CD8-positive, alpha-beta memory T cell (primary cell): ENCODE results near the gene LAMC3. TPM values are rescaled to one million over a fixed set of nuclear protein-coding genes. Genes with fewer than 3 reads are reported as not detected.
"Not testable (repeated sequence)": the region's sequence is repeated elsewhere in the genome, so short reads cannot be mapped to it uniquely, and the experiment has no call there.

Experiments used
- CTCF ChIA-PET: fragments of 350-600 bp; sonication (Branson Sonifier 250); formaldehyde crosslinking; loops from one replicate; lab custom pipeline; 2021; ENCODE audit warnings: antibody characterized with exemption; lab: Charles Lee
- POLR2A ChIA-PET: fragments of 350-600 bp; sonication (Branson Sonifier 250); formaldehyde crosslinking; loops from one replicate; lab custom pipeline; 2021; ENCODE audit warnings: antibody characterized with exemption; lab: Charles Lee
- DNase-seq, 5 donors: peaks; one replicate each; pipeline versions ENCODE4 v3.0.0 to v3.0.0-alpha.2; 2020 to 2022; ENCODE audit warnings: mixed read lengths in 1 of 5
- H3K27ac ChIP-seq: one replicate; pipeline ENCODE4 v1.7.0; 2013; ENCODE audit warnings: low read depth, mild to moderate bottlenecking, low read length, moderate library complexity
- H3K27me3 ChIP-seq: 2 replicates; pipeline ENCODE4 v1.7.0; 2013; ENCODE audit warnings: low read length, mild to moderate bottlenecking; ENCODE audit not compliant: insufficient read depth, poor library complexity, severe bottlenecking
- H3K36me3 ChIP-seq: 2 replicates; pipeline ENCODE4 v1.7.0; 2013; ENCODE audit warnings: mild to moderate bottlenecking, low read length, moderate library complexity; ENCODE audit not compliant: insufficient read depth
- H3K4me1 ChIP-seq: 2 replicates; pipeline ENCODE4 v1.7.0; 2013; ENCODE audit warnings: mild to moderate bottlenecking, low read length, moderate library complexity; ENCODE audit not compliant: insufficient read depth
- H3K4me3 ChIP-seq: 2 replicates; pipeline ENCODE4 v1.7.0; 2013; ENCODE audit warnings: mild to moderate bottlenecking, low read length
- H3K9me3 ChIP-seq: 2 replicates; pipeline ENCODE4 v1.7.0; 2013; ENCODE audit warnings: mild to moderate bottlenecking, low read length
- H3K27ac Mint-ChIP-seq, 8 donors: one replicate each; pipeline ENCODE4 v1.8.0; 2020 to 2021; ENCODE audit warnings: mixed read lengths in 8 of 8, mild to moderate bottlenecking in 6 of 8, inconsistent platforms in 3 of 8, moderate library complexity in 3 of 8
- H3K27me3 Mint-ChIP-seq, 2 donors: one replicate each; pipeline ENCODE4 v1.8.0; 2020 to 2021; ENCODE audit warnings: mixed read lengths in 2 of 2, mild to moderate bottlenecking in 1 of 2, moderate library complexity in 1 of 2
- H3K36me3 Mint-ChIP-seq, 3 donors: one replicate each; pipeline ENCODE4 v1.8.0; 2020 to 2021; ENCODE audit warnings: mixed read lengths in 3 of 3, inconsistent platforms in 1 of 3, mild to moderate bottlenecking in 1 of 3
- H3K4me1 Mint-ChIP-seq, 3 donors: one replicate each; pipeline ENCODE4 v1.8.0; 2020 to 2021; ENCODE audit warnings: mixed read lengths in 3 of 3, inconsistent platforms in 1 of 3, mild to moderate bottlenecking in 1 of 3
- H3K4me3 Mint-ChIP-seq, 7 donors: one replicate each; pipeline ENCODE4 v1.8.0; 2020 to 2021; ENCODE audit warnings: mixed read lengths in 7 of 7, mild to moderate bottlenecking in 6 of 7, moderate library complexity in 4 of 7, inconsistent platforms in 2 of 7
- H3K9me3 Mint-ChIP-seq, 5 donors: one replicate each; pipeline ENCODE4 v1.8.0; 2020 to 2022; ENCODE audit warnings: mixed read lengths in 5 of 5, mild to moderate bottlenecking in 3 of 5, moderate library complexity in 2 of 5, inconsistent platforms in 1 of 5
- polyA plus RNA-seq: library from polyadenylated mRNA; unstranded; fragments of 300-500 nt; fragmentation: Illumina TruSeq; gene quantifications from one replicate; pipeline ENCODE4 v1.2.3, GENCODE V29; 2021
- total RNA-seq, 2 experiments: library from RNA; stranded (reverse); gene quantifications; one replicate each; pipeline ENCODE4 v1.2.3, GENCODE V29; 2021

LAMC3 gene
- total and polyA plus RNA-seq, 3 experiments from 2014 or later, result 0.04 to 0.07 TPM; not detected in 1

DNA sequence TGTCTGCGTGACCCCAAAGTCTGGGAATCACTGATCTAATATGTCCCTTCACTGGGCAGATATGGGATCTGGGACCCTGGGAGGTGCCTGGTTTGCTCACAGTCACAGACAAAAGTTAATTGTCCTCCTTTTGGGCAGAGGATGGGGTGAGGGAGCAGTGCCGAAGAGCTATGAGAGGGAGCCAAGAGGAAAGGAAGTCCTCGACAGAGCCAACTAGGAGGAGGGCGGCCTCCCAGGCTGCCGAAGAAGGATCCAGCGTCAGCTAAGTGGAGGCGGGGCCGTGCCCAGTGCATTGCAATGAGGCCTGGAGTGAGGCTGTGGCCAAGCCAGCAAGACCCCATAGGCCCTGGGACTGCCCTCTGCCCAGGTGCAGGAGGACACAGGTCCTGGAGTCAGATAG is 98.8 kb downstream of the LAMC3 start:
- Histone ChIP-seq H3K36me3 (no peaks in the 10 kb centered on the region), H3K4me3 (no peak overlapping the region), H3K9me3 (no peaks in the 10 kb centered on the region), H3K27me3 (peaks cover 36% of the 10 kb centered on the region), H3K4me1 (no peaks in the 10 kb centered on the region), H3K27ac (no peak overlapping the region)
- Mint-ChIP-seq H3K4me3 (no peak overlapping the region), H3K27ac (no peak overlapping the region), H3K27me3 (peaks cover 2 to 14% of the 10 kb centered on the region in 2 donors), H3K4me1 (no peaks in the 10 kb centered on the region), H3K36me3 (no peaks in the 10 kb centered on the region), H3K9me3 (no peaks in the 10 kb centered on the region)
- CTCF ChIA-PET, result no interaction called here
- POLR2A ChIA-PET, result no interaction called here
- DNase-seq, result peak in 1 of 5 donors; percentile 36

DNA sequence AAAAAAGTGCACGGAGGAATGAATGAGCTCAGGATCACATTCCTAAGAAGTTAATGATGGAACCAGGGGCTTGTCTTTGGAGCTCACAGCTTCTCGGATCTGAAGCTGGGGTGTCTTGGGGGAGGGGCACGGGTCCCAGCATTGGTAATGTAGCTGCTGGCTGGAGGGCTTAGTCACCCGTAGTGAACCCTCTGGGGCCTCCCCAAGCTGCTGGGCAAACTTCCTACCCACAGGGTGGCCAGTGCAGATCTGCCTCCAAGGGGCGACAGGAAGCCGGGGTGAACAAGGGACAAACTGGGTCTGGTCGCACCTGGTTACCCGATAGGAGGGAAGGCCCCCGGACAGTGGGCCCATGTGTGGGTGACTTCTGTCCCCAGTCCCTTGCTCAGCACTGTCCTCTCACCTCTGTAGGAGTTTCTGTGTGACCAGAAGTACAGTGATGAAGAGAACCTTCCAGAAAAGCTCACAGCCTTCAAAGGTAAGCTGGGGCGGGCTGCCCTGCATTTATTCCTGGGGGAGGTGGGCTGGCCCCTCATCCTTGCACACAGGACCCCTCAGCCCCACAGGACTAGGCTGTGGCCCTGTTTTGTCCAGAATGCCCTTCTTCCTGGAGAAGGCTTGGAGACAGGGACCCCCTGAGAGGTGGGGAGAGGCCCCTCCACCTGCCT is 102.3 kb downstream of the LAMC3 start:
- H3K9me3 Mint-ChIP-seq, result no peaks in the 10 kb centered on the region
- Histone ChIP-seq H3K36me3 (no peaks in the 10 kb centered on the region), H3K27me3 (peaks cover 48% of the 10 kb centered on the region), H3K9me3 (no peaks in the 10 kb centered on the region), H3K4me3 (no peak overlapping the region), H3K27ac (no peak overlapping the region), H3K4me1 (no peaks in the 10 kb centered on the region)
- H3K27me3 Mint-ChIP-seq, result peaks cover 2 to 10% of the 10 kb centered on the region in 2 donors
- ChIA-PET CTCF (no interaction called here), POLR2A (no interaction called here)
- no peak overlapping the region for H3K4me3 Mint-ChIP-seq
- peak in 1 of 5 donors; percentile 22 for DNase-seq
- no peaks in the 10 kb centered on the region for H3K4me1 Mint-ChIP-seq
- H3K27ac Mint-ChIP-seq, result no peak overlapping the region
- H3K36me3 Mint-ChIP-seq, result no peaks in the 10 kb centered on the region

DNA sequence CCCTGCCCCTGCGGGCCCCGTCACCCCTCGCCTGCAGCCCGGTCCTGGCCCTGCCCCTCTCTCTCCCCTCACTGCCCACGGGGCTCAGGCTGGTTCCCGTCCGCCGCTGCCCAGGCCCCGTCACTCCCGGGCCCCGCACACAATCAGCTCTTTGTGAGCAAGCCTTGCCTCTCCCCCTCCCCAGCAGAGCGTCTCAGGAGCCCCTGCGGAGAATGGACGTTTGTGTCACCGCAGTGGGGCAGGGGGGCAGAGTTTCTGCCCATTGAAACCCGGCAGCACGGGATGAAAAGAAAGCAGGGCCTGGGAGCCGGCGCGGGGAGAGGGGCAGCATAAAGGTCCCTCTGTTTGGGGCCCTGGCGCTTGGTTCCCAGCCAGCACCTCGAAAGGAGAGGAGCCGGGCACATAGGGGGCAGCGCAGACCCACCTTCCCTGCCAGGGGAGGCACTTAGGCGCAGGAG is 102.9 kb downstream of the LAMC3 start:
- Mint-ChIP-seq H3K36me3 (no peaks in the 10 kb centered on the region), H3K9me3 (no peaks in the 10 kb centered on the region), H3K4me3 (no peak overlapping the region), H3K27me3 (peaks cover 2 to 8% of the 10 kb centered on the region in 2 donors), H3K27ac (no peak overlapping the region), H3K4me1 (no peaks in the 10 kb centered on the region)
- no peak for DNase-seq
- Histone ChIP-seq H3K27ac (no peak overlapping the region), H3K9me3 (no peaks in the 10 kb centered on the region), H3K4me1 (no peaks in the 10 kb centered on the region), H3K27me3 (peaks cover 49% of the 10 kb centered on the region), H3K36me3 (no peaks in the 10 kb centered on the region), H3K4me3 (no peak overlapping the region)
- CTCF ChIA-PET, result no interaction called here
- POLR2A ChIA-PET, result no interaction called here

DNA sequence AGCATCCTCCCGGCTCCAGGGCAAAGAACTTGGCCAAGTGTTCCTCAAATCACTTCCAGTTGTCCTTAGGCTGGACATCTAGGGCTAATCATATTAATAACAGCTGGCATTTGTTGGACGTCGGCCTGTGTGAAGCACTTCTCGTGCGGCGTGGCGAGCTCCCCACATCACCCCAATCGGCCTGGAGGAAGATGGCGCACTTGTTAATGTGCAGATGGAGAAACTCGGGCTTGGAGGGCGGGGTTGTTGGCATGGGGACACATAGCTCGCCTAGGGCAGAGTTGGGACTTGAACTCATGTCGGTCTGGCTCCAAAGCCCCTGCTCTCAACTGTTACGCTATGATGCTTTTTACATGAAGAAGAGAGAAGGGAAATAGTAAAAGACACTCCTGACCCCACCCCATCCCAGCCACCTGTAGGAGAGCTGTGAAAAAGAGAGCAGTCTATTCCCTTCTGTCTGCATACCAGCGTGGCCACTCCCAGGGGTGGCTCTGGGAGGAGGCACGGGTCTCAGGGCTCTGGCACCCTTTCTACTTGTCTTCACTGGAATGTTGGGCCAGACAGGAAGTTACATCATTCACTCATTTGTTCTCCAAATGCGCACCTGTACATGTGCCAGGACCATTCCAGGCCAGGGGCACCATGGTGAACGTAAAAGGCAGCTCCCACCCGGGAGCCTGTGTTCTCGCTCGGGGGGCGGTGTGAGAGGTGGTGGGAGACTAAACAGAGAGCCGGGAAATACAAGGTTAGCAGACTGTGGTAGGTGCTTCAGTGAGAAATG is 103.6 kb downstream of the LAMC3 start:
- Mint-ChIP-seq H3K4me3 (no peak overlapping the region), H3K27ac (no peak overlapping the region), H3K27me3 (peaks cover 2 to 11% of the 10 kb centered on the region in 2 donors), H3K36me3 (no peaks in the 10 kb centered on the region), H3K9me3 (no peaks in the 10 kb centered on the region), H3K4me1 (no peaks in the 10 kb centered on the region)
- no peaks in the 10 kb centered on the region for H3K36me3 ChIP-seq
- no peaks in the 10 kb centered on the region for H3K4me1 ChIP-seq
- POLR2A ChIA-PET, result no interaction called here
- H3K4me3 ChIP-seq, result no peak overlapping the region
- DNase-seq, result peak in 1 of 5 donors; percentile 29
- CTCF ChIA-PET, result no interaction called here
- H3K27ac ChIP-seq, result no peak overlapping the region
- no peaks in the 10 kb centered on the region for H3K9me3 ChIP-seq
- peaks cover 49% of the 10 kb centered on the region for H3K27me3 ChIP-seq

DNA sequence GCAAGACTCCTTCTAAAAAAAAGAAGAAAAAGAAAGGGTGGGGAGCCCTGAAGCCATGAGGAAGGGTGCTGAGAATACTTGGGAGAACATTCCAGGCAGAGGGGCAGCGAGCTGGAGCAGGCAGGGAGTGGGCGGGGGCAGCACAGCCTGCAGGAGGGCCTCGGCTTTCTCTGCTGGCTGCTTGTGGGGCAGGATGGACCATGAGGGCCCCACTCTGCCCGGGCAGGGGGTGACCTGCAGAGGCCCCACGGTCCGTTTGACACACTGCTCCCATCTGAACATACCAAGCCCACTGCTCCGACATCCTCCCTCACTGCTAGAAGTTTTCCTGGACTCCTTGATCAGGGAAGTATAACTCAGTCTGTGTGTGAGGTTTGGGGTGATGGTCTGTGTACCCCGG is 104.7 kb downstream of the LAMC3 start:
- no peak overlapping the region for H3K27ac Mint-ChIP-seq
- Histone ChIP-seq H3K27ac (no peak overlapping the region), H3K27me3 (peaks cover 55% of the 10 kb centered on the region), H3K36me3 (no peaks in the 10 kb centered on the region), H3K4me3 (no peak overlapping the region), H3K9me3 (no peaks in the 10 kb centered on the region), H3K4me1 (no peaks in the 10 kb centered on the region)
- H3K4me1 Mint-ChIP-seq, result no peaks in the 10 kb centered on the region
- ChIA-PET POLR2A (no interaction called here), CTCF (no interaction called here)
- H3K9me3 Mint-ChIP-seq, result no peaks in the 10 kb centered on the region
- no peaks in the 10 kb centered on the region for H3K36me3 Mint-ChIP-seq
- H3K4me3 Mint-ChIP-seq, result no peak overlapping the region
- peaks cover 3 to 16% of the 10 kb centered on the region in 2 donors for H3K27me3 Mint-ChIP-seq
- DNase-seq, result no peak

DNA sequence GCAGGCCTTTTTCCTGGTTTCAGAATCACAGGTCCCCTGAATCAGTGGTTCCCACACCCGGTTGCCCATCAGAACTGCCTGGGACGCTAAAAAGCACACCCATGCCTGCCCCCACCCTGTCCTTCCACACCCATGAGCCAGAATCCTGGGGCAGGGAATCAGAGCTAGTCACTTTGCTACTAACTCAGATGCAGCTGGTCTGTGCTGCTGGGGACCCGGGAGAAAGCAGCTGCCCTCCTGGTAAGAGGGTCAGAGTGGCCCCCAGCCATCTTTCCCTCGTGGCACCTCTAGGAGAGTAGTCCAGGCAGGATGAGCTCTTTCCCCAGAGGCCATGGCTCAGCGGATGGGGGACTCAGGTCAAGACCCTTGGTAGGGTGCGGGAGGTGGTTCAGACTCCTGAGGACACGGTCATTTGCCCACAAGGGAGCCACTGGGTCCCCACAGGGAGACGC is 105.1 kb downstream of the LAMC3 start:
- peaks cover 3 to 20% of the 10 kb centered on the region in 2 donors for H3K27me3 Mint-ChIP-seq
- H3K4me1 Mint-ChIP-seq, result no peaks in the 10 kb centered on the region
- no peak for DNase-seq
- H3K27ac Mint-ChIP-seq, result no peak overlapping the region
- H3K4me3 Mint-ChIP-seq, result no peak overlapping the region
- Histone ChIP-seq H3K9me3 (no peaks in the 10 kb centered on the region), H3K36me3 (no peaks in the 10 kb centered on the region), H3K4me3 (no peak overlapping the region), H3K27me3 (peaks cover 55% of the 10 kb centered on the region), H3K4me1 (no peaks in the 10 kb centered on the region), H3K27ac (no peak overlapping the region)
- CTCF ChIA-PET, result no interaction called here
- POLR2A ChIA-PET, result no interaction called here
- no peaks in the 10 kb centered on the region for H3K36me3 Mint-ChIP-seq
- H3K9me3 Mint-ChIP-seq, result no peaks in the 10 kb centered on the region

DNA sequence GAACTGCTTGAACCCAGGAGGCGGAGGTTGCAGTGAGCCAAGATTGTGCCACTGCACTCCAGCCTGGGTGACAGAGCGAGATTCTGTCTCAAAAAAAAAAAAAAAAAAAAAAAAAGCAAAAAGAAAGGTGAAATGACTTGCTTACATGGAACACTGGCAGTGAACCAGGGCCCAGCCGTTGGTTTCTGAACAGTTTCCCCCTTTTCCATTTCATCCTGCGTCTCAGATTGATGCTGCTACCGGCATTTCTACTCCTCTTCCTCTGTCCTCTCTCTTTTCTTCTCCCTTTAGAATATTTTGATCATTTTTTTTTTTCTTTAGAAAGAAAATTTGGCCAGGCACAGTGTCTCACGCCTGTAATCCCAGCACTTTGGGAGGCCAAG is 106.4 kb downstream of the LAMC3 start:
- CTCF ChIA-PET, H3K9me3 Mint-ChIP-seq, POLR2A ChIA-PET, H3K9me3 ChIP-seq, H3K36me3 ChIP-seq, H3K4me1 ChIP-seq, DNase-seq, H3K36me3 Mint-ChIP-seq, H3K4me3 Mint-ChIP-seq, H3K4me1 Mint-ChIP-seq, H3K4me3 ChIP-seq, H3K27ac ChIP-seq: not testable (repeated sequence)
- peaks cover 62% of the 10 kb centered on the region for H3K27me3 ChIP-seq
- Mint-ChIP-seq H3K27ac (peak overlapping the region in 1 of 8 donors; percentile 42), H3K27me3 (peaks cover 7 to 20% of the 10 kb centered on the region in 2 donors)
